GM21528 (cell line): ENCODE measurements around the gene BTBD3.

Experiments used
- ATAC-seq: cut with Tn5 transposase; IDR thresholded peaks from one replicate; pipeline ENCODE4 v1.9.1; 2021; ENCODE audit warnings: mild to moderate bottlenecking, moderate library complexity; ENCODE audit not compliant: unreplicated experiment, low FRiP score

Gene BTBD3

DNA sequence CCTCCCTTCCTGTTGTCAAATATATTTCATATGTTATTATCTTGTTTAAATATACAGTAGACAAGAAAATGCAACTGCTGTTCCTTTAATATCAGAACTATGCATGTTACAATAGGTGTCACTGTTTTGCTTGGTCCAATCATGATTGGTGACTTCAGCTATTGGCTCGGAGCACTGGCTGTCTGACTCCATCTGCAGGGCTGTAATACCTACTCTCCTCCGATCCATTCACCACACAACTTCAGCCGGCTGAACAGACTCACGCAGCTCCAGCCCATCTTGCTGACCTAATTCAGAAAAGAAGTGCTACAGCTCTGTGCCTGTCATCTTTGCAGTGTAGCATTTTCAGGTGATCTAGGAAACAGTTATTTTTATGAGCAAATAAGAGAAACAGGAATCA lies at the start of gene BTBD3:
TSS of gene BTBD3 (plus strand) at position 231 of the 400 bp plus-strand sequence. CDS start 383 bp downstream, outside the sequence.
- ATAC-seq, result peak; percentile 71

DNA sequence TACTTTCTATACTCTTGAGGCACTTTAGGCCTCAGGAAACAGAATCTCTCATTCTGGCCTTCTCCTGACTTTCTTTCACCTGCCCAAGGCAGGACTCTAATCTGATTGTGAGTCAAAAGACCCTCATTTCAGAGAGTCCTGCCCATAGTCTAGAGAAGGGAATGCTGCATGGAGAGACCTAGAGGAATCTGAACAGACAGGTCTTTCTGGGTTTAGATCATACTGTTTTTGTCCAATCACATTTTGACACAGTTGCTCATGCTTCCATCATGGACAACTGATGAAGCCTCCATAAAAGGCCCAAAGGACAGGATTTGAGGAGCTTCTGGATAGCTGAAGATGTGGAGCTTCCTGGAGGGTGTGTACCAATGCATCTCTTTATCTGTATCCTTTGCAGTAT lies 48.1 kb upstream of the BTBD3 start:
- ATAC-seq, result no peak

DNA sequence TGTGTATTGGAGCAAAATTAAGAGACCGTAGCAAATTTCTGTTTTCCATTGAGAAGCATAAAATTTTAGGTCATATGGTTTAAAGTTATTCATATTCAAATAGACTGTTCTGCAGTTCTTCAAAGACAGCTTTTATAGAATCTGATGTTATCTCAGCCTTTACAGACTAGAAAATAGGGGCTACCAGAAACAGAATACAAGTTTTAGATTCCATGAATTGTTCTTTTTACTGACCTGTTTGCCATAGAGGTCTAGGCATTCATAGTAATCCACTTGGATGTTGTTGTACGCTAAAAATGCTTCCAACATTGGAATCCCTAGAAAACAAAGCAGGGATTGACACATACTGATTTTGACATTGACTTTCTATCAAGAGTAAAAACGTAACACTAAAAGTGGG lies 47.3 kb upstream of the BTBD3 start:
- ATAC-seq, result no peak

DNA sequence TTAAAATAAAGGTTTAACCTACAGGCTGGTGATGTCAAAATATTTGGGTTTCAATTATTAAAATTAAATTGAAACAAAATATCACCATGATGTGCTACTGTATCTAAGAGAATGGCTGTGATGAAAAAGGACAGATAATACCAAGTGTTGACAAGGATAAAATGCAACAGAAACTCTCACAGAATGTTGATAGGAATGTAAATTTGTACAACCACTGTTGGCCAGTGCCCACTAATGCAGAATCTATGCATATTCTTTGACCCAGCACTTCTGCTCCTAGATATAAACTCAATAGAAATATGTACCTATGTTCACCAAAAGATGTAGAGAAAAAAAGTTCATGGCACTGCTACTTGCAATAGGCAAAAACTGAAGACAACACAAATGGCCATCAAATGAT lies 41.1 kb upstream of the BTBD3 start:
- no peak for ATAC-seq

DNA sequence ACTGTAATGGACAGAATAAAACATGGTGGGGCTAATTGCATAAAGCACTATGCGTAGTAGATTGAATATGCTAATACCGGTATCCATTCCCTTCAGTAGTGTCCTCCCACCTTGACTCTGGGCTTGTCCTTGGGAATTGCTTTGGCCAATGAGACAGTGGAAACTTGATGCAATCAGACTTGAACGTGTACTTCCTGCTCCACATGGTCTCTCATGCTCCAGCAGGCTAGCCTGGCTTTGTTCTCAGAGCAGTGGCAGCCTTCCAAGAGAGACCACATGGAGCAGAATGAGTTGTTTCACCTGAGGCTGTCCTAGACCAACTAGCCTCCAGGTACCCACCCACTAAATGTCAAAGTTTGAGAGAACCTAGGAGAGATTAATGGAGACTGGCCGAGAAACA lies 37.0 kb upstream of the BTBD3 start:
- ATAC-seq, result no peak

DNA sequence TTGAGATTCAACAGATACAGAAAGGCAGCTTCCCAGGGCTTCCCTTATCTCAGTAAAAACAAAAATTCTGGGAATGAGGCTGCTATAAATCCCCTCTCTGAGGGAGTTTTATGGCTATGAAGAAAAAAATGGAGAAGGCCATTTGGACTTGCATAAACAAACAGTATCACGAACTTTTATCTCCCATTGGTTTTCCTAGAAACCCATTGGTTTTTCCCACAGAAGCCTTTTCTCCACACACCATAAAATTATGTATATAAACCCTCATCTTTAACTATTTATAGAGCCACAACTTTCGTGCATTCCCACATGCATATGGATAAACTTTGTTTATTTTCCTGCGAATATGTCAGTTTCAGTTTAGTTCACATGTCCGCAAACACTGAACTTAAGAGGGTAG lies 36.2 kb upstream of the BTBD3 start:
- ATAC-seq, result no peak

DNA sequence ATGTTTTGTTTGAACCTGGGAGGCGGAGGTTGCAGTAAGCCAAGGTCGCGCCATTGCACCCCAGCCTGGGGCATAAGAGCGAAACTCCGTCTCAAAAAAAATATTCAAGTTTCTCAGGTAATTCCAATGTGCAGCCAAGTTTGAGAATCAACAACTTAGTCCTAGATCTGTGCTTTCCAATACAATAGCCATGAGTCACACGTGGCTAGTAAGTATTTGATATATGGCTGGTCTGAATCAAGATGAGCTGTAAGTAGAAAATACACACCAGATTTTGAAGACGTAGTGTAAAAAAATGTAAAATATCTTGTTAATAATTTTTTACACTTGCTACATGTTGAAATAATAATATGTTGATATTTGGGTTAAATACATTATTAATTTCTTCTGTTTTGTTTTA lies 35.0 kb upstream of the BTBD3 start:
- no peak for ATAC-seq

DNA sequence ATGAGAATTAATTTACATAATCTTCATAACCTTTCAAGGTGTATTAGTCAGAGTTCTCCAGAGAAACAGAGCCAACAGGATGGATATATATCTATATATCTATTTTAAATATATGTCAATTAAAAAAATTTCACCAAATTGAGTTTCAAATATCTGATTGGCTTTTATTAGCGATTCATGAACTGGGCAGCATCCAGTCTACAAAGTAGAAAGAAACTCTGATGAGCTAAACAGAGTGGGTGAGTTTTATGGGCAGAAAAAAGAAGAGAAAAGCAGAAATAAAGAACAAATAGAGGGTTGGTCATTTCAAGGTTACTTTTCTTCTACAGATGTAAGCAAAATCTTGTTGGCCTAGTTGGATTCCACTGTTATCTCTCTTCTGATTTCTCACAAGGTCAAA lies 29.0 kb upstream of the BTBD3 start:
- no peak for ATAC-seq

DNA sequence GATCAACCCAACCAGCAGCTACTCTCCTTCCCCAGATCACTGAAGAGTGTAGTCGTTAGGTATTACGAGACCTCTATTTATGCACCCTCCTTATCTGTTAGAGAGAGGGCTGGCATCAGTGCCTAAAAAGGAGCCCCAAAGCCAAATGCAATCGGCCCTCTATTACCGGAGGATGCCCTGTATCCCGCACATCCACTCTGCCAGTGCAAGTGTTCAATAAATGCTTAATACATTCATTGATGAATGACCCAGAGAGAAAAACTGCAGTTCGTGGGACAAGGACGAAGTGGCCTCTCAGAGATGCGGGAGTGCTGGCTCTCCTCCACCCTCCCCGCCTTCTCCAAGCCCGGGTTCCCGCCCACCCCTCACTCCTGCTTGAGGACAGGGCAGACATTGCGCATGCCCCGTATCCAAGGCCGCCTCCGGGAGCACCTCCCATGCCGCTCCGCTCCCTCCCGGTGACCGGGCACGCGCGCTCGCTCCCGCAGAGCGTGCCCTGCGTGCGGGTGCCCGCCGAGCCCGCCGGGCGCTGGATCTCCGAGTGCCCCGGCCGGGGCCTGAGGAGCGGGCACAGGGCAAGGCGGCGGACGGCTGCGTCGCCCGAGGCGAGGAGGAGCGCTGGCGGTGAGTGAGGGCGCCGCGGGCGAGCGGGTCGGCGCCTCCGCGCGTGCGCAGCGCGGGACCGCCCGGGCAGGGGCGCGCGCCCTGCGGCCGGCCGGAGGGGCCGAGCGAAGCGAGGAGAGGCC lies 27.2 kb upstream of the BTBD3 start:
- peak; percentile 68 for ATAC-seq

DNA sequence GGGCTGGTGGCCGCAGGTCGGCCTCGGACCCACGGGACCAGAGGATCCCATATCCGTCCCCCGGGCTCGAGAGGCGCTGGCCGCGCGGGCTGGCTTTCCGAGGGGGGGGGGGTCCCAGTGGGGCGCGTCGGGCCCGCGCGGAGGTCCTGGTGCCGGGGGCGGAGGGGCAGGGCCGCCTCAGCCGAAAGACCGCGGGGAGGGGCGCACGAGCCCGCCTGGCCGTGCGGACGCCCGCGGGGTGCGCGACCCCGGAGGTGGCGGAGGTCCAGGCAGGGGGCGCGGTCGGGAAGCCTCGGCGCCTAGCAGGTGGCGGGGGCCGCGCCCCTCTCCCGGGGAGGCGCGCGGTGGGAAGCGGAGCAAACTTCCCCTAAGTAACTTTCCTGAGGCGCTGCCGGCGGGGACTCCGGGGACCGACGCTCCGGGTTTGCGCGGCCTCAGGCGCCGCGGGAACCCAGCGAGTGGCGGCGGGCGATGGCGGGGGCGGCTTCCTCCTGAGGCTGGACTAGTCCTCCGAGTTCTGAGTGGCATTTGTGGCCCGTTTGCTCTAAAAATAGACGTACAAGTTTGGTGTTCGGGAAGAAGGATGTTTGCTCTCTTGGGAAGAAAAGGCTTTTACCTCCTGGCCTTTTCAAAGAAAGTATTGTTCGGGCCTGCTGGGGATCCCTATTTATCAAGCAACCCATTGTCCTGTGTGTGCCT lies 26.5 kb upstream of the BTBD3 start:
- ATAC-seq, result peak; percentile 45

DNA sequence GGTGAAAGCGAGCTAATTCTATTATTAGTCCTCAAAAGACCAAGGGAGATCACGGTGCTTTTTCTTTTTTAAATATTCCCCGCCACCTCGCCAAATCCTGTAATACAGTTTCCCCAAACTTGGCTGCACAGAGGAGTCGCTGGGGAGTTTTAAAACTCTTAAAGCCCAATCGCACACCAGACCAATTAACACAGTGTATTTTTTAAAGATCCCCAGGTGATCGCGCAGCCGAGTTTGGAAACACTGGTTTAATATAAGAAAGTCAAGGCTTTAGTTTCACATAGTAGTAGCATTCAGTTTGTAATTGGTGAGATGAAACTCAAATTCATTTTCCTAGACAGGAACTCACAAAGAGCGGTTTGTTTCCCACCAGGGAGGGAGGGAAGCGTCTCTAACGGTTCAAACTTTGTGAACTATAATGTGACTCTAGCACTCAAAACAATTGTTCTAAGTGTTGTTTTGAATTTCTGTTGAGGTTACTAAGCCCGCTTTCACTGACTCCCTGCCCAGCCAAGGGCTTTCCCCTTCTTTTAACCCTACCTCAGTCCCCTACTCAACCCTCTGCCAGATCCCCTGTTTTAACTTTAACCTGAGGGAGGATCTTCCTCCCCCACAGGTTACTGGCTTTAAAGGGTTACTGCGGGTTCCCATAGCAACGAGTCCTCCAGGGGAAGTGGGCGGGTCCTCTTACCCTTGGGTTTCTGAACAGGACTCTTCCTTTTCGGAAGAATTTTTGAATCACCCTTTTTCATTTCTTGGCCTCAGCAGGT lies 25.7 kb upstream of the BTBD3 start:
- ATAC-seq, result no peak

DNA sequence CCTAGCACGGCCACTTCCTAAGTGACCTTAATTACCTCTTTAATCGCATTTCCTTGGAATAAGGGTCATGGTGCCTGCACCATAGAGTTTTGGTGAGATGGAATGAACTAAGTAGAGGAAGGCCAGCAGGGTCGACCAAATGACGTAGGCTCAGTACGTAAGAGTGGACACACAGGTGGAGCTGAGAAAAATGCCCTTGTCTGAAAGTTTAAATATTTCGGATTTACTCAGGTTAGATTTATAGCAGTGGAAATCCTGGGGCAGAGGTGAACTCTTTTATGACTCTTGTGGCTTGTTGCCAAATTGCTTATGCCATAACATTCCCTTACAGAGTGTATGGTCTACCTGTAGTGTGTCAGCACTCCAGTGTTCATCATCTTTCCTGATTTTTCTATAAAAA lies 23.6 kb upstream of the BTBD3 start:
- no peak for ATAC-seq

DNA sequence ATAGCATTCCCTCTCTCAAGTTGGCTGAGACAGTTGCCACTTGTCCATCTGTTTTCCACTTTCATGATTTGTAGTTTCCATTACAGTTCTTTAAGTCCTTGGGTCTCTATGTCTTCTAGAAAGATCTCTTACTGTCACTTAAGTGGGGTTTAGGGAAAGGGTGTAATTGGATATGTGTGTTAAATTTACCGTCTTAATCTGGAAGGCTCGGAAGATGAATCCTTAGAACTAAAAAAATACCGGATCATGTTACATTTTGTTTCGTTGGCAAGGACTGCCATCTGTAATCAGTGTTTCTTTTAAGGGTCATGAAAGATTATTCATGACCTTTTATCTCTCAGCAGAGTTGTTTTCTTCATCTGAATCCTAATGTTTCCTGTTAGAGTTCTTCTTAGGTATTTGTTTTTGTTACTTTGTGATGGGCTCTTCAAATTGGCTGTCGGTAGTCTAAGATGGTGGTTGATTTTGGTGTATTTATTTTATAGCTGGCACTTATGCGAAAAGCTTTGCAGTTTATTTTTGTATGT lies 21.8 kb upstream of the BTBD3 start:
- no peak for ATAC-seq

DNA sequence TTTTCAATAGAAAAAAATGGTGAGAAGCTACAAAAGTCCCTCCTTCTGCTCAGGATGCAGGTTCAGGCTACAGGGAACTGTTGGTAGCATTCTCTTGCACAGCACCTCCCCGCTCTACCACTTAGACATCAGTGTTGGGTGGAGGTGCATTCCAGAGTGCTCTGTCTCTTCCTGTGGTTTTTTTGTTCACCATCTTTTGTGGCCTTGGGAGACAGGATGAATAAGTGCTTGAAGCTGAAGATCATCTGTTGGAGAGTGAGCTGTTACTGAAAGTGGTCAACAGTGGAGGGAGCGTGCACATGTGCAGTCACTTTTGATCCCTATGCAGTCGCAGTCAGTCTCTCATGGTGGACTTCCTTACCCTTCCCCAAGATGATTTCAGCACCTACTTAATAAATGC lies 16.6 kb upstream of the BTBD3 start:
- no peak for ATAC-seq

DNA sequence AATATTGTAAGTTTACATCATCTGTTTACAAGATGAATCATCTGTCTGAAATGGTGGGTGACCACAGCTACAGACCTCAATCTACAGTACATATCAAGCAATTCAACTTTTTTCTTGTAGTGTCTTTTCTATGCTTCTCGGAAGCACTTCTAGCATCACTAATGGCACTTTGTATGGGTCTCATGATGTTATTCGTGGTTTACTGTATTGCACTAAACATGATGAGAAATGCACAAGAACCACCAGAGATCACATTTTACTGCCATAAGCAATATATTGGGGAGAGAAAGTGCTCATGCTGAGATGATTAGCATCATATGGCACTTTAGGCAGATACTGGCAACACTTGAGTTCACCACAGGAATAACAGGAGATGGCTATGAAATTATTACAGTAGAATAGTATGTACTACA lies 15.4 kb upstream of the BTBD3 start:
- no peak for ATAC-seq

DNA sequence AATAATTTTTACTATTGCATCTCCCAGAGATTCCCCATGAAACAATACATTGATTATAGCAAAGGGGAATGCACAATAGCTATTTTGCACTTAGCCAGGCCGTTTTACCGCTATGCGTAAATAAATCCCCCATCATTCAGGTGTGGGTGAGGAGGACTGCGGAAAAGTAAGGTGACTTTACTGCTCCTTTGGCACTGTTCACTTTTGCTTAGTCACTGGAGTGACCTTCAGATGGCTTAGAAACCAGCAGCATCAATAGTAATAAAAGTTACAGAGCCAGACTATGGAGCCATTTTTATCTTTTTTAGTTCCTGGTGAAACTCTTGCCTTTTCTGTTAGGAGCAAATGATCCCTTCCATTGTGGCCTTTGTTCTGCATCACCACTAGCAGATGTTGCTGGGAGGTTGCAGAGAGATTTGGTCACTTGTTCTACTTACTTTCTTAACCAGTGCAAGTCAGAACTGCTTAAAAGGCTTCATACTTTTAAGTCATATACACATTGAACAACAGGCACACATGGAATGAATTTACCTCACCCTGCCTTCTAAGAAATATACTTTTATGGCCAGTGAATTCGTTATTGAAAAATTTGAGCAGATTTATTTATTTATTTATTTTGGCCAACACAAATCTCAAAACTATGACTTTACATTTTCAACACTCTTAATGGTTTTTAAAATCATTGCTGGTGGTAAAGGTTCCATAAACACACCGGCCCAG lies 12.1 kb upstream of the BTBD3 start:
- no peak for ATAC-seq

DNA sequence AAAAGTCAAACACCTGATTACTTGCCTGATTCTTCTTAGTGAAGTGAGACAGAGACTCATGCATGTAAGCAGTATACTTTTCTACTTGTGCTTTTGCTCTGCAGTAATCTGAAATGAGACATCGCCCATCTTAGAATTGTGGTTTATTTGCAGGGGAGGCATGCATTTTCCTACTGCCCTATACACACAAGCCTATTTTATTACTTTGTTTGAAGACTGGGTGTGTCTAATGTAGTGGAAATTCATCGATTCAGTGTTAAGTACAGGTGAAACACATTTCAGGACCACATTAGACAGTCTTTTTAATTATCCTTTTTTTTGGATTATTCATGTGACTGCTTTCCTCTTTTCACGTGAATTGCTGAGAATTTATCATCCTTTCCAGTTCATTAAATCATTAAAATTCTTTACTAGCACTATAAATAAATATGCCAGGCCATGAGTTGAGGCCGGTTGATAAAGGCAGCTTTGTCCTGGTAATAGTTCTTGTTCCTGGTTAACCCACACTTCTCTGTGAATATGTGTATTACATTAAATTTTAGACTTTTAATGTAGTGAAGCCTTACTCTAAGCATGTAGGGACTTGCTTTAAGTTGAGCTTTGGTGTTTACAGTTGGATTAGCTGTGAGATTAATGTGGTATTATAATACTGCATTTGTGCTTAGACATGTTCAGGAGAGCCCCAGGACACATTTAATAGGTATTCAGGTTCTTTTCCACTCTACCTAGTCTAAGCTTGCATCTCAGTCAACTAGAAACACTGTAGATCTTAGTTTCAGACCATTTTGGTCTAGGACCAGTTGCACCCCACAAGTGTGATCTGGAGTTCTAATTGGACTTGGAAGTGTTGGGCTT lies 10.8 kb upstream of the BTBD3 start:
- ATAC-seq, result no peak

DNA sequence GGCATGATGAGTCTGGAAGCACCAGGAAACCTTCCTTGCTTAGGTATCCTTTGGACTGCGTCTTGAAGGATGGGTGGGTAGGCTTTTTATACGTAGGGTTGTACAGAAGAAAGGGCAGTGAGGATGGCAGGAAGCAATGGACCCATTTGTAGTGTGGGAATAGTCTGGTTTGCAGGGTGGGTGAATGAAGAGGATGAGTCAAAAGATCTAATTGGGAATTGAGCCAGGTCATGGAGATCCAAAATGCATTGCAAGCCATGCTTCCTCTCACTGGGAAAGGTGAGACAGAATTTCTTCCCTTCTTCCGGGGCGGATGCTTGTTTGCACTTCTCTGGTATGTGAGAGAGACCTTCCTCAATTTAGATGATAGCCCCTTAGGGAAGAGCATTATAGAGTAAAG lies 10.1 kb upstream of the BTBD3 start:
- no peak for ATAC-seq

DNA sequence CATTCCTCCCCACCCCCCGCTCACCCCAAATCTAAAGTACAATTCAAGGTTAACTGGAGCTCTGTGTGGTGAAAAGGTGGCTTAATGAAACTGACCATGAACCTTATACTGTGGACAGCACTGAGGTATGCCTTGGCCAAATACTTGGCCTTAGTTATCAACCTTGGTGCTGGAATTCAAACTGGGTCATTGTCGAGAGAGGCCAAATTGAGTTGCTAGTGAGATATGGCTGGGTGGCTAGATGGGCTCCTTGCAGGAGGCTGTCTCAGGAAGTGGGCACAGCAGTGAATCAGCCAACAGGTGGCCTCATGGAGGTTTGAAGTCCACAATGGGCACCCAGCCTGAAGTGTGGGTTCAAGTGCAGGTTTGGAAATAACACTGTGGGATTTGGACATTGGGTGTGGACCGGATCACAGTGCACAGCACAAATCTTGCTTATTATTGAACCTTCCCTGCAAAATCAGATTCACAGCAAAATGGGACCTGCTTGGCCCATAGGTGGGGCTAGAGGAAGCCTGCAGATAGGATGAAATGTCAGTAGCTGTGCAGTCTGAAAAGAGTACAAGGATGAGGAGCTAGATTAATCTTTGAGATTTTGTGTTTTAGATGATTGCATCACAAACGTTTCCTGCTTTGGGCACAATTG lies 5.6 kb upstream of the BTBD3 start:
- no peak for ATAC-seq
